ENCODE results near the gene ATP8A2.

Gene ATP8A2

GRCh38 chr13:25380741-25381324 is 9.1 kb downstream of the ATP8A2 start:
- in situ Hi-C loops (cut with MboI; ENCODE audit: low sequenced_read_pairs), result no loop called here

- in situ Hi-C loops (cut with MboI; ENCODE audit: low sequenced_read_pairs), result no loop called here
Measured at GRCh38 chr13:25384758-25385410, 13.1 kb downstream of the ATP8A2 start.

DNA sequence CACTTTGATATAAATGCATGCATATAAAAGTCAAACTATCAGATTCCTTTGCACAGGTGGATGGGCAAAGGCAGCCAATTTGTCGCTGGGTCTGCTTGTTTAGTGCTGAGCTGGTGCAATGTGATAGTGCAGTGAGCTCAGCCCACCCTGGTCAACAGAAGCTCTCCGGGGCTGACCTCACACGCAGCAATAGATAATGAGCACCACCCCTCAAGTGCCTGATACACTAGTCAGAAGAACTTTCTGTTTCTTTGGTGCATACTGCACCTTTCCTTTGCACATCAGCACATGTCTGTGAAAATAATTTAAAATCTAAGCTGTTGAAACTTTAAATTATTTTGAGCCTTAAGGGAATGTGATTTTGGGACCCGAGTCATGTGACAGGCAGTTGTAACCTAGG is 20.2 kb downstream of the ATP8A2 start:
- in situ Hi-C loops (cut with MboI; ENCODE audit: low sequenced_read_pairs), result no loop called here

GRCh38 chr13:25394402-25395060 is 22.8 kb downstream of the ATP8A2 start:
- in situ Hi-C loops (cut with MboI; ENCODE audit: low sequenced_read_pairs), result no loop called here

DNA sequence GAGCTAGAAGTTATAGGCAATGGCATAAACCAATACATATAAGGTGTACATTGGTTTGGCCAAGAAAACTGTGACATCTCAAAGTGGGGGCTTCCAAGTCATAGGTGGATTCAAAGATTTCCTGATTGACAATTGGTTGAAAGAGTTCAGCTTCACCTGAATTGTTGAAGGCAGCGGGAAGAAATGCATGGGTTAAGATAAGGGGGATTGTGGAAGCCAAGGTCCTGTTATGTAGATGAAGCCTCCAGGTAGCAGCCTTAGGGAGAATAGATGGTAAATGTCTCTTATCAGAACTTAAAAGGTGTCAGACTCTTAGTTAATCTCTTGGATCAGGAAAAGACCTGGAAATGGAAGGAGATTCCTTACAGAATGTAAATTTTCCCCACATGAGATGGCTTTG is 26.0 kb downstream of the ATP8A2 start:
- in situ Hi-C loops (cut with MboI; ENCODE audit: low sequenced_read_pairs), result no loop called here

- in situ Hi-C loops (cut with MboI; ENCODE audit: low sequenced_read_pairs), result no loop called here
Measured at GRCh38 chr13:25400925-25401324, 29.2 kb downstream of the ATP8A2 start.

- in situ Hi-C loops (cut with MboI; ENCODE audit: low sequenced_read_pairs), result no loop called here
Measured at GRCh38 chr13:25401958-25402357, 30.2 kb downstream of the ATP8A2 start.

- in situ Hi-C loops (cut with MboI; ENCODE audit: low sequenced_read_pairs), result no loop called here
Measured at GRCh38 chr13:25406377-25406776, 34.6 kb downstream of the ATP8A2 start.

- in situ Hi-C loops (cut with MboI; ENCODE audit: low sequenced_read_pairs), result no loop called here
Measured at GRCh38 chr13:25409938-25410337, 38.2 kb downstream of the ATP8A2 start.

- in situ Hi-C loops (cut with MboI; ENCODE audit: low sequenced_read_pairs), result no loop called here
Measured at GRCh38 chr13:25415241-25415640, 43.5 kb downstream of the ATP8A2 start.

- in situ Hi-C loops (cut with MboI; ENCODE audit: low sequenced_read_pairs), result no loop called here
Measured at GRCh38 chr13:25417535-25417934, 45.8 kb downstream of the ATP8A2 start.

DNA sequence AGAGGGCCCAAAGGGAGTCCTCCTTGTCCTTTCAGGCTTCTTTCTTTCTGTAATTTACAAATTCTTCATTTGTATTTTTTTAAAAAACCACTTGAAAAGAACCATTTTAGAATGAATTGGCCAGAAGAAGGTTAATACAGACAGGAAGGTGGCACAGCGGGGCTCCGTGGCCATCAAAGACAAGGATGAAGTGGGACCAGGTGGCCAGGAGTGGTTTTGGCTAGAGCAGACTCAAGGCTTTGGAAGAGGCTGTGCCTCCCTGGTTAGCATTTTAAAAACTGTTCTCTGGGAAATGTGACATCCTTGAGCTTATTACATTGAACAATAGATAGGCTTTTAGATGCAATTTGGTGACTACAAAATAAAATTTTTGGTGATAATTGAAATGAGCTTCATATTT is 48.4 kb downstream of the ATP8A2 start:
- in situ Hi-C loops (cut with MboI; ENCODE audit: low sequenced_read_pairs), result no loop called here

- in situ Hi-C loops (cut with MboI; ENCODE audit: low sequenced_read_pairs), result no loop called here
Measured at GRCh38 chr13:25421612-25422011, 49.8 kb downstream of the ATP8A2 start.

DNA sequence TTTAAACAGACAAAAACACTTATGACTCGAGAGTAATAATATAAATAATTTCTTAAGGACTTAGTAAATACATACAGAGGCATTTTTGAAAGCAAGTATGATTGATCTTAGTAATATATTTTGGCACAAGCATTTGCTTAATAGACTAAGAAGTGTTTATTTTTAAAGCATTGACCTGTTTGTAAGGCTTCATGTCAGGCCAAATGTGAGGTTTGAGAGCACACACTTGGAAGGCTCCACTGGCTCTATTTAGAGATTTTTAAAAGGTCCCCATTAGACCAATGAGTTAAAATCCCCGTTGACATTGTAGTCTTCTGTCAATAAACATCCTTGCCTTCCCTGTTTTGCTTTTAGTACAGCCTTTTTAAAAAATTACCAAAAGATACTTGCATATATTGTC is 50.4 kb downstream of the ATP8A2 start:
- in situ Hi-C loops (cut with MboI; ENCODE audit: low sequenced_read_pairs), result no loop called here

DNA sequence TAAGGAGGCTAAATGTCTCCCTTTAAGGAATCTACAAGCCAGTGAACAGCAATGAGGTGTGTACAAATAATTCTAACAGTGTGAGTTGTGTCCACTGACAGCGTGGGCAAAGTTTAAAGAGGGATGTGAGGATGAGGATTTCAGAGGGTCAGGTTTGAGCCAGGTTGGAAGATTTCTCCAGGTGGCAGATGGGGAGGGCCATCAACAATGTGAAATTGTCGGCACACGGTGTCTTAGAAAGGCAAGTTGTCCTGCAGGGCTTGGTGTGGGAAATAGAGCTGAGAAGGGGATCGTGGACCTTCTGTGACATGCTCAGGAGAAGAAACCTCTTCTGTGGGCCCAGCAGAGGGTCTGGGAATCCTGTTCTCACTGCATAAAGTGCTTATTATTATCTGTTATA is 52.1 kb downstream of the ATP8A2 start:
- in situ Hi-C loops (cut with MboI; ENCODE audit: low sequenced_read_pairs), result no loop called here

- in situ Hi-C loops (cut with MboI; ENCODE audit: low sequenced_read_pairs), result no loop called here
Measured at GRCh38 chr13:25429466-25429865, 57.7 kb downstream of the ATP8A2 start.

- in situ Hi-C loops (cut with MboI; ENCODE audit: low sequenced_read_pairs), result no loop called here
Measured at GRCh38 chr13:25432691-25433090, 60.9 kb downstream of the ATP8A2 start.

- in situ Hi-C loops (cut with MboI; ENCODE audit: low sequenced_read_pairs), result no loop called here
Measured at GRCh38 chr13:25440061-25440460, 68.3 kb downstream of the ATP8A2 start.

GRCh38 chr13:25446261-25446660 is 74.5 kb downstream of the ATP8A2 start:
- in situ Hi-C loops (cut with MboI; ENCODE audit: low sequenced_read_pairs), result no loop called here

DNA sequence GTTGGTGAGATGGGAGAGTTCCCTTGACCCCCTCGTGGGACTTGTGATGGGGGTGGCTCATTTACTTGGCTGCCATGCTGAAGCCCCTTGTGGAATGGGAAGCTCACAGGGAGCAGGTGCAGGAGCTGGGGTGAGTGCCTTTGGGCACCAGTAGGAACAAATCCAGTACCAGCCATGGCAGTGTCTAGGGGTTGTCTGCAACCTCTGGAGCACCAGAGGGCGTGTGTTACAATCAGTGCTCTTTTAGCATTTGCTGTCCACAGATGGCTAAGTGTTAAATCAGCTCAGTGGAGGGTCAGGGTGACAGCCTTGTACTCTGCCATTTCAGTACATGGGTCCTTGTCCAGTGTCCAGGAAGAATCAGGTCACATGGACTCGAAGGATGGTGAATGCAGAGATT is 75.6 kb downstream of the ATP8A2 start:
- in situ Hi-C loops (cut with MboI; ENCODE audit: low sequenced_read_pairs), result no loop called here

DNA sequence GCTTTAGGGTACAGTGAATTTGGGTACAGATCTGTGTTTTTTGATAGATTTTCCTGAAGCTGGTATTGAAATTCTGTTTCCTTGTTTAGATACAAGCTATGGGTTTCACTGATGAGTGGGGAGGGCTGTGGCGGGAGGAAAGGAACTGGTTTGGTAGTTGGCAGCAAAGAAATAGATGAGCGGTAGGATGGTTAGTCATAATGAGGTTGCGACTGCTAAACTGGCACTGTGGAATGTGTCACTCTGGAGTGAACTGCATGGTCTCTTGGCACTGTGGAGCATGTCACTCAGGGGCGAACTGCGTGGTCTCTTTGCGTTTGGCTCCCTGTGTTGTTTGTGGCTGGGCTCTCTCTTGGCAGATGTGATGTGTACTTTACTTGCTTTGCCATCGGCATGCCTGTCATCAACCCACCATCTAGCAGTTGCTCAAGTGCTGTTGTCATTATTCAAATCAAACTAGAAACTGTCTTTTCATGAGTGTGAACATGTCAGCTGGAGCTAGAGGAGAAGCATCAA is 82.1 kb downstream of the ATP8A2 start:
- in situ Hi-C loops (cut with MboI; ENCODE audit: low sequenced_read_pairs), result no loop called here

GRCh38 chr13:25455146-25455545 is 83.4 kb downstream of the ATP8A2 start:
- in situ Hi-C loops (cut with MboI; ENCODE audit: low sequenced_read_pairs), result no loop called here
